Omental fat pad (tissue), 4 donors: ENCODE data around the gene RGS14. TPM values are rescaled to one million over a fixed set of nuclear protein-coding genes. Genes with fewer than 3 reads are reported as not detected.

Experiments used
- ATAC-seq: fragments of 150-250 bp; one replicate; pipeline ENCODE4 v1.9.1; 2016; ENCODE audit warnings: mild to moderate bottlenecking, moderate library complexity; ENCODE audit not compliant: low FRiP score
- DNase-seq: peaks from one replicate; pipeline ENCODE4 v3.0.0-alpha.2; 2019; ENCODE audit warnings: low spot score
- total RNA-seq, 4 donors: library from RNA; depleted of rRNA; stranded (reverse); fragments of >200 nt; gene quantifications; one replicate each; pipeline ENCODE4 v1.1.0, GENCODE V29; 2016
- TF ChIP-seq, protein P1 (sequence below), 3 donors: fragments of 450-650 bp; IDR thresholded peaks; one replicate each; pipeline ENCODE4 v1.5.1; 2016 to 2017; ENCODE audit warnings: antibody characterized with exemption in 3 of 3, mild to moderate bottlenecking in 3 of 3, moderate library complexity in 2 of 3

The RGS14 gene, protein sequence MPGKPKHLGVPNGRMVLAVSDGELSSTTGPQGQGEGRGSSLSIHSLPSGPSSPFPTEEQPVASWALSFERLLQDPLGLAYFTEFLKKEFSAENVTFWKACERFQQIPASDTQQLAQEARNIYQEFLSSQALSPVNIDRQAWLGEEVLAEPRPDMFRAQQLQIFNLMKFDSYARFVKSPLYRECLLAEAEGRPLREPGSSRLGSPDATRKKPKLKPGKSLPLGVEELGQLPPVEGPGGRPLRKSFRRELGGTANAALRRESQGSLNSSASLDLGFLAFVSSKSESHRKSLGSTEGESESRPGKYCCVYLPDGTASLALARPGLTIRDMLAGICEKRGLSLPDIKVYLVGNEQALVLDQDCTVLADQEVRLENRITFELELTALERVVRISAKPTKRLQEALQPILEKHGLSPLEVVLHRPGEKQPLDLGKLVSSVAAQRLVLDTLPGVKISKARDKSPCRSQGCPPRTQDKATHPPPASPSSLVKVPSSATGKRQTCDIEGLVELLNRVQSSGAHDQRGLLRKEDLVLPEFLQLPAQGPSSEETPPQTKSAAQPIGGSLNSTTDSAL
- total RNA-seq: 10 to 100 TPM in 1 of 4 donors, 1 to 10 TPM in 3; 7.1 to 25.1 (median 8.2) TPM

DNA sequence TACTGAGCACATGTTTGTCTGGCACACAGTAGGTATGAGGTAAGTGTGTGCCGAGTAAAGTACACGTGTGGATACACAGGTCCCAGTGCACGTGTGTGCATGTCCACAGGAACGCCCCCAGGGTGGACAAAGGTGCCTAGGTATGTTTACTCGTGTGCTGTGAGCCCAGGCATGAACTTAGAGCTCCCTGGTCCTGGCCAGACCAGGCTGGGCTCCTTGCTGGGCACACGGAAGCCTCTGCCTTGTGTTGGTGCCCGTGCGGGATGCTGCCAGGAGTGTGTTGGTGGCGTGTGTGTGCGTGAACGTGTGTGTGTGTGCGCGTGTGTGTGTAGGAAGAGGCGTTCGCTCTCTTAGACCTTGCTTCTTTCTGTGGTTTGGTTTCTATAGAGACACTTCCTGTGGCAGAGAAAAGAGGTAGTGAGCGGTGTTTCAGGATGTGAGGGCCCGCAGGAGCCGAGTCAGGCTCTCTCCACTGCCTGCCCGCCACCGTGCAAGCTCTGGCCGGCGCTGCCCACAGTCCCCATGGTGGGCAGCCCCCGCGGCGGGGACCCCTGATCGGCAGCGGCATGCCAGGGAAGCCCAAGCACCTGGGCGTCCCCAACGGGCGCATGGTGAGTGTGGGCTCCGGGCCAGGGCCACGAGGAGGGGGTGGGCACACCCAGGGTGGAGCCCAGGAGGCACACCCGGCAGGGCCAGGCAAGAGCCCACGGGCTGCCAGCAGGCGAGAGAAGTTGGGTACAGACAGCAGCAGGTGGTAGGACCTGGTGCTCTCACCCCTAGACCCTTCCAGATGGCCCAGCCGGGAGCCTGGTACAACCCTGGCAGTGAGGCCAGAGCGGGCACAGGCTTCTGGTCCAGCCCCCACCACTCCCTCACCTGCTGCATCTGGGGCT is at the start of gene RGS14:
Gene RGS14, plus strand, starts transcription at position 466 of the 893 bp plus-strand sequence. Its CDS starts 101 bp downstream, at position 567.
- ATAC-seq: no peak

DNA sequence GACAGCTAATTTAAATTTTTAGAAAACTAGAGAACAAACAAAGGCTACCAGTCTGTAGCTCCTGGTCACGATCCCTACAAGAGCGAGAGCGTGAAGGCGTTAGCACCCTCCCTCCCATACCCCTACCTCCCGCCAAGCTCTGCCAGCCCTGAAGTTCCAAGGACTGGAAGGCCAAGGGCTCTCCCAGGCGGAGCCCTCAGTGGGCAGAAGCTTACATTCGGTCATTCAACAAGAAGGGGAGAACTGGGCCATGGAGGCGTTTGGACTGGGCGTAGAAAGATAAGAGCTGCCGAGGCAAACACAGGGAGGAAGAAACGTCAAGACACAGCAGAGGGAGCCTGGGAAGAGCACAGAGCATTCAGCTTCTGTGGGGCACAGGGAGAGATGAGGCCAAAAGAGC is 49.0 kb upstream of the RGS14 start:
- DNase-seq (no peak), ATAC-seq (no peak)
- TF ChIP-seq, protein P1, sequence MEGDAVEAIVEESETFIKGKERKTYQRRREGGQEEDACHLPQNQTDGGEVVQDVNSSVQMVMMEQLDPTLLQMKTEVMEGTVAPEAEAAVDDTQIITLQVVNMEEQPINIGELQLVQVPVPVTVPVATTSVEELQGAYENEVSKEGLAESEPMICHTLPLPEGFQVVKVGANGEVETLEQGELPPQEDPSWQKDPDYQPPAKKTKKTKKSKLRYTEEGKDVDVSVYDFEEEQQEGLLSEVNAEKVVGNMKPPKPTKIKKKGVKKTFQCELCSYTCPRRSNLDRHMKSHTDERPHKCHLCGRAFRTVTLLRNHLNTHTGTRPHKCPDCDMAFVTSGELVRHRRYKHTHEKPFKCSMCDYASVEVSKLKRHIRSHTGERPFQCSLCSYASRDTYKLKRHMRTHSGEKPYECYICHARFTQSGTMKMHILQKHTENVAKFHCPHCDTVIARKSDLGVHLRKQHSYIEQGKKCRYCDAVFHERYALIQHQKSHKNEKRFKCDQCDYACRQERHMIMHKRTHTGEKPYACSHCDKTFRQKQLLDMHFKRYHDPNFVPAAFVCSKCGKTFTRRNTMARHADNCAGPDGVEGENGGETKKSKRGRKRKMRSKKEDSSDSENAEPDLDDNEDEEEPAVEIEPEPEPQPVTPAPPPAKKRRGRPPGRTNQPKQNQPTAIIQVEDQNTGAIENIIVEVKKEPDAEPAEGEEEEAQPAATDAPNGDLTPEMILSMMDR (IDR thresholded peaks at IDR 0.05): no peak

More for the DNA sequence above, at the start of gene RGS14:
- TF ChIP-seq, protein P1 (IDR thresholded peaks at IDR 0.05): no peak
- DNase-seq: no peak

DNA sequence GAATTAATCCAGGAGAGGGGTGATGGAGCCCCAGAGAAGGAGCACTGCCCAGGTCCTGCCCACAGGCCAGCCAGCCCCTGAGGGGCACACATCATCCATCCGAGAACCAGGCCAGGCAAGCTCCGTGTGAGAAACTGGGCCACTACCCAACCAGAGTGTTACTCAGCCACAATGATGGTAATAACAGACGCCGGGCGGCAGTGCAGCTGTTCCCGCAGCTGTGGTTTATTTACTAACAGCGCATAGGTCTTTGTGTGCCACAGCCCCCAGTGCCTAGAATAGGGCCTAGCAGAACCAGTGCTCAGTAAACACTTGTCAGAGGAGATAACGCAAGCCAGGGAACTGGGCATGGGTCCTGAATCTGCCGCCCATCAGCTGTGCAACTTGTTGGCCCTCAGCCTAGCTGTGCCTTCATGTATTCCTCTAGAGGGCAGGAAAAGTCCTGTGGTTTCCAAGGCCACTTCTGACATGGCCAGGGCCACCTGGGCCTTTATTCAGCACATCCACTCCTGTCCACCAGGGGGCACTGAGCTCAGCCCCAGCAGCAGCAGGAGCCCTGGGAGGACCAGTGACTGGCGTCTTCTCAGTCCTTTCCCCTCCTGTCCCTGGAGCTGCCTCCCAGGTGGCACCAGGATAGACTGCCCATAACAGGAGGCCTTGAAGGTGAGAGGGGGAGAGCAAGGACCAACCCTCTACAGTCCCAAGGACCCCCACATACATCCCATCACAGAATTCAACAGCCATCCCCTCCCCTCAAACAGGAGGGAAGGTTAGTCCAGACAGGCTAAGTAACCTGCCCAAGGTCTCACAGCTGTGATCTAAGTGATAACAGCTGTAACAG is 48.2 kb upstream of the RGS14 start:
- DNase-seq (no peak), ATAC-seq (no peak)
- TF ChIP-seq, protein P1 (IDR thresholded peaks at IDR 0.05): peak in 1 of 3 donors; percentile 15

DNA sequence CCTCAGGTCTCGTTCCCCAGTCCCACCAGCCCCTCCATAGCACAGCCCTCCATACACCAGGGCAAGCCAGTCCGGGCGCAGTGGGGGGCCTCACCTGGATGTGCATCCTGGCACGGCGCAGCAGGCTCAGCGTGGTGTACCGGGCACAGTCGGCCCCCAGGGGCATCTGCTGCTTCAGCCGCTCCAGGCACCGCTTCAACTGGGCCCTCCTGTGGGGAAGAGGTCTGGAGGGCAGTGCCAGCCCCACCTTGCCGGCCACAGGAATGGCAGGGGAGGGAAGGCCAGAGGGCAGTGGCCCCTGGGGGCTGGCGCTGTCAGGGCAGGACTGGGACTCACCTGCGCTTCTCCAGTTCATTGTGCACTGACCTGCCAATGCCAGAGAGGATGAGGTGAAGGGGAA is 47.4 kb upstream of the RGS14 start:
- no peak for ATAC-seq
- no peak for DNase-seq
- TF ChIP-seq, protein P1 (IDR thresholded peaks at IDR 0.05): no peak

DNA sequence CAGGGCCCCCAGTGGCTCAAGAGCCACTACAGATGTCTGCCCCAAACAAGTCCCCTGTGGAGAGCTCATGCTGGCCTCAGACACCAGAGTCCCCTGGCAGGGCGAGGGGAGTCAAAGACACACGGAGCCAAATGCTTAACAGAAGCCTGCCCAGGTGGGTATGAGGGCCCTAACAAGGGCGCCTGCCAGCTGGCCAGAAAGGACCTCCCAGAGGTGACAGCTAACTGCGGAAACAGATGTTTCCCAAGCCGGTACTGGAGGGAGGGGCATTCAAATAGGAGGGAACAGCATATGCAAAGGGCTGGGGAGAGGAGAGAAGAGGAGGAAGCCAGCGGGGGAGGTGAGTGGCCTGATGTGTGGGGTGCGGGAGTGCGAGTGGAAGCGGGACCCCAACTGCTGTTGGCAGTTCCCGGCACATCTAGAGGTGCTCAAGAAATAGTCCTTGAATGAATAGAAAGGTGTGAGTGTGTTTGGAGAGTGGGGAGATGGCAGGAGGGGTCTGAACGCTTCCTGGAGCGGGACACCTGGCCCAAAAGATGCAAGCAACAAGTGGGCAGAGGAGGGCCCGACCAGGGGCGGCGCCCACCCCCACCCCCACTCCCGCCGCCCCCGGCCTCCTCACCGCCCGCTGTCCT is 46.9 kb upstream of the RGS14 start:
- ATAC-seq (no peak), DNase-seq (no peak)
- TF ChIP-seq, protein P1 (IDR thresholded peaks at IDR 0.05): no peak

DNA sequence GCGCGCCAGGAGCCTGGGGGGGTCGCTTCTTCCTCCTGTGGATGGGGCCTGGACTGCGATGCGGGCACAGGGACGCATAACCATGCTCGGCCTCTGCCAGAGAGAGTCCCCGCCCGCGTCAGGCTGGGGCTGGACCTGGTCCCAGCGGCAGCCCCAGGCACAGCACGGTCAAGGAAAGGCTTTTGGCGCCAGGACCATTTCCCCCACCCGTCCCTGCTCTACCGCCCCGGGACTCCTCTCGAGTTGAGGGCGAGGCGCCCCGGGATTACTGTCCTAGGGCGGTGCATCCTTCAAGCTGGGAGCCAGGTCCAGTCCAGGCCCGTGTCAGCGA is 46.4 kb upstream of the RGS14 start:
- TF ChIP-seq, protein P1 (IDR thresholded peaks at IDR 0.05): no peak
- ATAC-seq: peak; percentile 0
- DNase-seq: no peak
